CD4-positive, alpha-beta T cell treated with Interleukin-4 for 1 hour (primary cell): ENCODE data around the gene TLX2.
A peak's percentile ranks its signal among the peaks of the same experiment; 100 is the strongest.

Source experiments
- DNase-seq, 2 donors: peaks; one replicate each; pipeline ENCODE4 v3.0.0-alpha.2; 2020 to 2022

The TLX2 gene

DNA sequence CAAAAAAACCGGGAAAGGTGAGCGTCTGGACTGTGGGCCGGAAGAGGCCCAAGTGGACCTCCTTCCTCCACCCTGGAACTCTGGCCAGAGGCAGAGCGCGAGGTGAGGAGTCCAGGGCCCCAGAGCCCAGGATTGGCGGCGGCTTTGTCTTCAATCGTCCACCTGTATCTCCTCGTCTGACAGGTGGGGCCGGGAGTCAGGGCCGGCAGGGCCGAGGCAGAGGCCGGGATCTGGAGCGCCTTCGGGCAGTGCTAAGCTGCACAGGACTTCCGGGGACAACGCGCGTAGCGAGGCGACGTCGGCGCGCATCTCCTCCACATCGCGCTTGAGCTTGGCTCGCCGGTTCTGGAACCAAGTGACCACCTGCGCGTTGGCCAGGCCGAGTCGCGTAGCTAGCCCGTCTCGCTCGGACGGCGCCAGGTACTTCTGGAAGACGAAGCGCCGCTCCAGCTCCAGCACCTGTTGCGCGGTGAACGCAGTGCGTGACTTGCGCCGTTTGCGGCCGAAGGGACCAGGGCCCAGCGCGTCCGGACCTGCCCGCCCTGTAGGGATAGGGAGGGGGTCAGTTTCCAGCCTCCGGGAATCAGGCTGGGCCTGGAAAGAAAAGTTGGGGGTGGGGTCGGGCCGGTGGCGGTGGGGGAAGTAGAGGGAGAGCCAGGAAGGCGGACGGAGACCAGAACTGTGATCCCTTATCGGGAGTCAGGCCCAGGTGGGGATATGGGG, 16.3 kb upstream of the TLX2 start:
- peak in 1 of 2 donors; percentile 23 for DNase-seq

DNA sequence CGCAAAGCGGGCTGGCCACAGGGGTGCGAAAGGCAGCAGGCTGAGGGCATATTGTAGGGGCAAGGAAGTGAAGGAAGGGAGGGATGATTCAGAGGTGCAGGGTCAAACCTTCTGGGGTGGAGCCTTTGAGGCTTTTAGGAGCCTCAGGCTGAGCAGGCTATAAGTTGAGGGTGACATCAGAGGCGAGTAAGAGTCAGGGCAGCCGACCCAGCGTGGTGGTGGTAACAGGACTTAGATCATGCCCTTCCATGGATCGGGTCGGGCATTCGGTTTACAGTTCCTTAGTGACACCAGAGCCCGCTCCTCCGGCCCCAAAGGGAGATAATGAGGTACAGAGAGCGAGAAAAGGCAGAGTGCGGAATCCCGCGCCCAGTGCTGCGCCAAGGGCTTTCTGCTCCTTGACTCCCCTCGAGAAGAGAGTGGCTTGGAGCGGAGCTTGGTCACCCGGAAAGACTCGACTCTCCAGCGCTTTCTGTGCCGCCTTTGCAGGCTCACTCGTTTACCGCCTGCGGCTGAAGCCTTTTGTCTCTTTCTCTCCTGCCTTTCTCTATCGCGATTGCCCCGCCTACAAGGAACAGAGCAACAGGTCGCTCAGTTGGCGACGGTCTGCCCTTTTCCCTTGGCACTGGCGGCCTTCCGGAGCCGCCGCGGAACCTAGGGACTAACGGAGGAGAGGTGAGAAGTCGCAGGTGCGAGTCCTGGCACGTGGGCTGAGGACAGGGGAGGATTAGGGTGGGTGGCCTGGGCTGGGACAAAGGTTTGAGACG, 15.6 kb upstream of the TLX2 start:
- DNase-seq, result no peak

DNA sequence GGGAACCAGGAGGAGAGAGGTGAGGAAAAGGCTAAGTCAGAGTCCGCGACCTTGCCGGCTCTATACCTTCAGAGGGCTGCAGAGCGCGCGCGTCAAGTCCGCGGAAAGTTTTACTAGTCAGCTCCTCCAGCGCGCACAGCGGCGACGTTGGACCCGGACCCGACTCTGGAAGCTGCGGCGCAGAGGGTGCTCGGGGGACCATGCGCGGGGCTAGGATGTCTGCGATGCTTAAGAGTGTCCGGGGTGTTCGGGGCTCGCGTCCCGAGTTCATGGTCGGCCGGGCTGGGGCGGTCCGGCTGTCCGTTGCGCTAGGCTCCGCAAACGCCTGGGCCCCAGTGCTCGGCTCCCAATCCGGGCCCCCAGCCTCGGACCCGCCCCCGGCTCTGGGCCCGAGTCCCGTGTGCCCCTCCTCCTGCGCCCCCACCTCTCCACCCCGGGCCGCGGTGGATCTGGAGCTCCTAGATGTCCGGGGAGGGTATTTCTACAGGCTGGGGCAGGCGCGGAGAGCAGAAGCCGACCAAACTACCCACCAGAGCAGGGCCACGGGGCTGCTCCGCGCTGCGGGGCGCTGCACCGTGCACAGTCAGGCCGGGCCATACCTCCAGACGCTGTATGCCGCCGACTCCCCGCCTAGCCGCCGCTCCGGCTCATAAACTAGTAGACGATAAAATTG, 14.8 kb upstream of the TLX2 start, which contains the start of gene LBX2:
Gene LBX2 (minus strand): TSS at position 337 of the 673 bp plus-strand sequence. CDS start 66 bp downstream, at position 271.
- no peak for DNase-seq

DNA sequence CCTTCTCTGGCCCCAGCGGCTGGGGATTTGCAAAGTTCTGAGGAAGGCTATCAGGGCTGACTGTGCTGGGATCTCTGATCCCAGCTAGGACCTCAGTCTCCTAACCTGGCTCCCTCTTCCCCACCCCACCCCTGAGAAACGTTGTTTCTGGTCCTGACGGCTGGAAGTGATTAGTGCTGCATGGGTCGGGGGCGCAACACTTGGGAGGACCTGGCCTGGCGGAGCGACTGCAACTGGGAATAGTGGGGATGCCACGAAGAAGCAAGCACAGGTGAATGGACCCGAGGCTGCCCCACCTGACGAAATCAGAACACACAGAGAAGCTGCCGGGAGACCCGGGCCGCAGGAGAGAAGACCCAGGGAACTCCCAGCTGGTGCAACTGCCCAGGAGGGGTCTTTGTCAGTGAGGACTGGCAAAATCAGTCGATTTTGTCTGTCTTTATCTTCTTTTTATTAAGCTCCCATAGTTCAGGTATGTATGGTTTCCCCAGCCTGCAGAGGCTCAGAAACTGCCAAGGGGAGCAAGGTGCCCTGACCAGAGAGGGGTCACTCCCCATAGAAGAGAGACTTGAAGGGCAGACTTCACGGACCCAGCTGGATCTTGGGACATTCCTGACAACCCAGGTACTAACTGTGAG, 14.2 kb upstream of the TLX2 start:
- no peak for DNase-seq

DNA sequence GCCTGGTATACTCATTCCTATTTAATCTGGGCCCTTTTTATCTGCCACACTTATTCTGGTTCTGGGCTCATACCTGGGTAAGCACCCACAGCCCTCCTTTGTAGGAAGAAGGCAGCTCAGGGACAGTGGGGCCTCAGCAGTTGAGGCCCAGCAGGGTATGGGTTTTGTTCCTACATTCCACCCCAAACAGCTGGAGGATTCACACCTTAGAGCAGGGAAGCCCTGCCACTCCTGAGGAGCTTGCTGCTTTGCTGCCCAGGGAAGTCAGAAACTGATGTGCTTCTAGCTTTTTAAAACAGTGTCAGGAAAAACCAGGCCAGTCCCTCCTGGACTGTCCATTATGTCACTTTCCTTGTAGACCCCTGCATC, 13.7 kb upstream of the TLX2 start:
- no peak for DNase-seq

DNA sequence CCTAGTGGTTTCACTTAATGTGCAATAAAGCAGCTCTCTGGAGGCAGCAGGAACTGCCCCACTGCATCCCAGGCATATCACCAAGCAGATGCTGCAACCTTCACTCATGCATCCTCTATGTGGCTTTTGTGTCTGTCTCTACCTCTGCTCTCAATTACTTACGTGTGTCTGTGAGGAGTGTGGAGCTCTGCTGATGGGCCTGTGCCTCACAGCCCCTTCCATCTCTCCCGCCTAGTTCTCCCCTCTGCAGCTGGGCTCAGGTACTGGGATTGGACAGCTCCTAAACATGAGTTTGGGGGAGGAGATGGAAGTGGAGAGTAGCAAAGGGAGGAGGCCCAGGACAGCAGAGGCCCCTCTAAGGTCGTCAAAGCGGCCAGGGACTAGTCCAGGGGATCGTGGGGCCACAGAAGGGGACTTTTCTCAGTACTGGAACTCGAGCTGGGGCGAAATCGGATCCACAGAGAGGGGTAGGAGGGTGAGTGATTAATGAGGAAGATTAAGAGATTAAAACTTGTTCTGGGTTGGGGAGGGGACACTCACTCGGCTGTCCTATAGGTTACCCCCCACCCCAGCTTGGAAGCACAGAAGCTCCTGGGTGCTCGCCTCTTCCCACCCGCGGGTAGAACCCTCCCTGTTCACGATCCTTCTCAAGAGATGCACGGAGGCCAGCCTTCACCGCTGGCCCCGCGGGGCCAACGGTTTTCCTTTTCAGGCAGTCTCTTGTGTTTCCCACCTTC, 12.7 kb upstream of the TLX2 start:
- no peak for DNase-seq

DNA sequence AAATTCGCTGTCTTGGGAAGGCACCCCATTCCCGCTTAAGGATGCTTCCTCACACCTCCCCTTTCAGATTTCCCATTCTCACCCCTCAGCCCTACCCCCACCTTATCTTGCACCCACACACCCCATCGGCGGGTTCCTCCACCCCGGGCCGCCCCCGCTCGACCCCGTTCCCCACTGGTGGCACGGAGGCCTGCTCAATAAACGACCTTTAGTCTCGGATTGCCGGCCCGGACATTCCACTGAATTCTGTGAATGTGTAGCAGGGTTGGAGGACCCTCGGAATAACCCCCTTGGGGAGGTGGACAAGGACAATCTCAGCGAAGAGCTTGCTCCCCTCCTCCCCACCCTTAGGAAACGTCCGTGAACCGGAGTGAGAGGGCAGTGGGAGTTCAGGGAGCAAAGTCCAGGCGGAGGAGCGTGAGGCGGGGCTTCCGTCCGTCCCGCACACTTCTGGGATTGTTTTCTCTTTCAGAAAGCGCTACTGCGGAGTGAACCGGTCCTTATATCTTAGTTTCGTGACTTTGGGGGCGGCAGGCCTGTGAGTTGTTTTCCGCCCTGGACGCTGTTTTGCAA, 12.0 kb upstream of the TLX2 start:
- DNase-seq, result no peak

DNA sequence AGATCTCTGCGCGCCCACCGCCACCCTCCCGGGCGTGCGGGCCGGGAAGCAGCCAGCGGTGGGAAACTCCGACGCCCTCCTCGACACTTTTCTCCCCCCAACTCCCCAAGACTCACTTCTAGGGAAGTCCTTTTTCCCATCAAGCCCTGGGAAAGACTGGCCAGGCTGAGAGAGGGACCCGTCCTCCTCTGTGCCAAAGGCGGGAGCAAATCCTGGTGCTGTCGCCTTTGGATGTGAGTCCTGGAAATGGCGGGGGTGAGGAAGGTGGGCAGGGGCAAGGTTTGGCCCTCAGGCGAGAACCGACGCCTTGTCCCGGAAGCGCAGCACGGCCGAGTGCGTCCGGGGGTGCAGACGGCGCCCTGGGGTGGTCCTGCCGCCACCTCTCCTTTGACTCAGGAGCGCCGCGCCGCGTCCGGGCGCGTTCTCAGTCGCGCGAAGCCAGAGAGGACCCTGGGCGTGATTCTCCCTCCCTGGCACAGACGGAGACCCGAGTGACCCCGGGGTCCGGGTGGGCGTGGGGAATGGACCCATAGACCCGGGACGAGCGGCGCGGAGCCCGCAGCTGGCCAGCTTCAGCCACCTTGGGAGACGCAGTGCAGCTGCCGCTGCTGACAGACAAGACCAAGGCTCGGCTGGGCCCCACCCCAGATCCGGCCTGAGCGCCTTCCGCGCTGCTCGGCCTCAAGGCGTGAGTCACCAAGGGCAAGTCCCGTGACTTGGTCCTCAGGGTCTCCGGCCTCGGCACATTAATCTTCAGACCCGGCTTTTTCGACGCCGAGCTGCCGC, 11.3 kb upstream of the TLX2 start:
- DNase-seq, result peak; percentile 39 to 76

DNA sequence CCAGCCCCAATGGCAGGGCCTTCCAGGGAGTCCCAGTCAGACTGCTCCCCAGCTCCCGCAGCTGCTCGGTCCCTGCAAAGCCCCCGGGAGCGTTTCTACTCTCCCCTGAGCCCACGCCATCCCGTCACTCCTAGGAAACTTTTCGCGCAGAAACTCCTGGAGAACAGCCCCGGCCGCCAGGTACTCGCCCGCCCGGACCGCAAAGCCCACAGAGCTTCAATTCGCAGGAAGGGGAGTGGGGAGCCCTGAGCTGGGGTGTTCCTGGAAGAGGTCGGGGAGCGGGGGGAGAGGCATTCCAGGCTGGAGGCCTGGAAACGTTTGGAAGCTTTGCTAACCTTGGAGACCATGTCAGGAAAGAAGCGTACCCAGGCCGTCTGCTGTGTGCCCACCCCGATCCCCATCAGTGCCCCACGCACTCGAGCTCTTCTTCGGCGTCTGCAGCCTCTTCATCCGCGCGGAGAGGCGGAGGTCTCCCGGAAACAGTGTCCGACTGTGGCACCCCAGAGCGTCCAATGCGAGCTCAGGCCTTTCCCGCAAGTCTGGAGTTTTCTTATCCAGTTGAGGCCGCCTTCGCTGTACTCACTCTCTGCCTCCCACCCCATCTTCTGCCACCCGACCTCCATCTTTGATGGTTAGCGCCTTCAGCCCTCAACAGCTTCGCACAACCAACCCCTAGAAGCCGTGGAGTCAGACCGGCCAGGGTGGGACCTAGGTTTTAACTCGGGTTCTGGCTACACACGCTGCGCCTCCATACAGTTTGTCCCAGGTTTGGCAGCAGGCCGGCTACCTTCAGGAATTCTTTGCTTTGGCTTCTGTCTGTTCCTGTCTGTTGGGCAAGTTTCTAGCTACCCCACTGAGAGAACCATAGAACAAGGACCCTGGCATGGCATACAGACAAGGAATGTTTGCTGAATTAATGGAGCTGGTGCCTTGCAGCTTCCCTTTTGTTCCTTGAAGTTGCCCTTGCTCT, 10.5 kb upstream of the TLX2 start:
- DNase-seq, result no peak

DNA sequence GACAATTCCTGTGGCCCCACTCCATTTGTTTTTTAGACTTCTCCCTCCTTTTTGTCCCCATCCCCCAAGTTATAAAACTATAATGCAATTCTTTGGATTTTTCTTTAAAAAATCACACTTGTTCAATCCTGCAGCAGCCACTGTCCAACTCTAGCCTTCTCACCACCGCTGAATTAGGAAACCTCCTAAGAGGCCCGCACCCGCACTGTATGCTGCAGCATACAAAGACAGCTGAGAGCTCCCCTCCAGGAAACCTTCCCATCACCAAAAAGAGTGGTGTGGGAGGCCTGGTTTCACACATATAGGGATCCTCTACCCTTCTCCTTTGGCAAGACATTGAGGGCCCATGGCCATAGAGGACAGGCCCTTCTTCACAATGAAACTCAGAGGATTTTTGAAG, 9.7 kb upstream of the TLX2 start:
- no peak for DNase-seq

DNA sequence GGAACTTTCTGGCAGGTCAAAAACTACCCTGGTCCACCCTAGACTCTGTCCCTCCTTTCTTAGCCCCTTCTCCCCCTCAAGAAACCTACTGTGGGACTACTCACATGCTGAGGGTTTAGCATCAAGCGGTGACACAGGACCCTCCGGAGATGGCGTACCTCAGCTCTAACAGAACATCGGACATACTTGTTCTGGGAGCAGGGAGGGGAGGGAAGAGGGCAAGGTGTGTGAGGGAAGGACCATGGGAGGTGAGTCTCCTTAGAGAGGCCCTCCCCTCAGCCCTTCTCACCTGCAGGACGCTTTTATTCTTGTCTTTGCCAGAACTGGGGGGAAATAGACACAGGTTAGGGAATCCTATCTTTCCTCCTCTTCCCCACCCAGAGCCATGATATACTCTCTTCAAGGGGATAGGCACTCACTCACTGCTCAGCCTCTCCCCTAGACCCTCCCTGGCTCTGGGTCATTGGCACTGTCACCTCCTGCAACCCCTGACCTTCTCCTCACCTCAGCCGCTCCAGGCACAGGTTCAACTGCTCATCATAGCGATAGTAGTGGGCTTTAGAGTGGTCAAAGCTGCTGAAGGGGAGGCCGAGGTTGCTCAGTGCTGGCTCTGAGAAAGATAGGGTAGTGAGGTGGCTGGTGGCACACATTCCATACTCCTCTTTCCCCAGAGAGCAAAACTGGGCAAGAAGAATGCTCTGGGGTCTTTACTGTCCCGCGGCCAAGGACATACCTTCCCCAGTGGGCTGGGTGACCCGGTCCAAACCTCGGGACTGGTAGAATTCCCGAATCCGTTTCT, 8.6 kb upstream of the TLX2 start:
- DNase-seq, result no peak

DNA sequence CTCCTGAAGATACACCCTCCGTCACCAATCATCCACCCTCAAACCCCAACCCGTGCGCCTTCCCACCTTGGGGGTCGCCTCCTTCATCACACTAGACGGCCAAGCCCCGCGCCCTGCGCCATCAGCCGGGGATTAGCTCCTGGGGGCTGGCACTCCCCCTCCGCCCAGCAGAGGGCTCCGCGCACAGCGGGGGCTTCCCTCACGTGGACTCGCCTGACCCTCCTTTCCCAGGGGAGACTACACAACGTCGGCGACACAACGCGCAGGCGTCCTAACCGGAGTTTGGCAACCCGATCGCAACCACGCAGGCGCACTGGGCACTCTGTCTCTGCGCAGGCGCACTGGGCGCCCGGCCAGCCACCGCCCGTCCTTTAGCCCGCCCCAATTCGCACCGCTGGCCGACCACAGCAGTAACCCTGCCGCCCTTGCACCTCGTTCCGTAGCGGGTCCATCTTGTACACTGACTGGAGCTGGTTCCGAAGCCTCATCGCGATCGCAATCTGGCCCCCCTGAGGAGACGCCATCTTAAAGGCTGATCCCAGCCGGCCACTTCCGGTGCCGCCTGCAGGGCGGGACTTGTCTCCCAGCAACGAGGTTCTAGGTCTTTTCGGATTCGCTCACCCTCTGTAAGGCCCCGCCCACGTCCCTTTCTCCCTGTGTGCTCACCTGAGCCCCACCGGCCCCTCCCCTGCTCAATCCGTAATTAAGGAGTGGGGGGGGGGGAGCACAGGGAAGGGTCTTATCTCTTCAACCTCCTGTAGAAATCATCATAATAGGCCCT, 6.9 kb upstream of the TLX2 start, which contains the start of gene PCGF1:
Gene PCGF1 (minus strand): TSS at position 551 of the 781 bp plus-strand sequence. CDS start 27 bp downstream, at position 524.
- DNase-seq, result peak; percentile 98 to 99

DNA sequence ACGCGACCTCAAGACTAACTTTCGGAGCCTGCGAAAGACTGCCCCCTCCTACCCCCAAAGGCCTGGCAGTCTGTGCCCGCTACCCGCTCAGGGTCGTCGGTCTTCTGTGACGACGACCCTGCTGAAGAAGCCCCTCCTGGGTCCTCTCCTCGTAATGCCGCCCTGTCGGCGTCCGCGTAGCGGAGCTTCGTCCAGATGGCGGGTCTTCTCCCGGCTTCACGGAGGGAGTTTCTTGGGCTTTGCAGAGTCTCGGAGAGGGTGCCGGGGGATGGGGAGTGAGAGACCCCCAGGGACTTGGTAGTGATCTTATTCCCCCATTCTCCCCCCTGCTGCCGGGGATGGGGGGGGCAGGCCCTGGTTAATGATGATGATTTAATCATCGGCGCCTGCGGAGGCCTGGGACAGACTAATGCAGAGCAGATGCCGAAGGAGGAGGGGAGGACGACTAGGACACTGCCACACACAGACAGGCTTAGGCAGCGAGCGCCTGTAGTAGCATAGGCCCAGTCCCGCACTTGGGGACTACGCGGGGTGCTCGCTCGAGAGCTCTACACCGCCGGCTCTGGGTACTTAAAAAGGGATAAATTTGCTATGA, 6.2 kb upstream of the TLX2 start:
- DNase-seq, result peak in 1 of 2 donors; percentile 18

DNA sequence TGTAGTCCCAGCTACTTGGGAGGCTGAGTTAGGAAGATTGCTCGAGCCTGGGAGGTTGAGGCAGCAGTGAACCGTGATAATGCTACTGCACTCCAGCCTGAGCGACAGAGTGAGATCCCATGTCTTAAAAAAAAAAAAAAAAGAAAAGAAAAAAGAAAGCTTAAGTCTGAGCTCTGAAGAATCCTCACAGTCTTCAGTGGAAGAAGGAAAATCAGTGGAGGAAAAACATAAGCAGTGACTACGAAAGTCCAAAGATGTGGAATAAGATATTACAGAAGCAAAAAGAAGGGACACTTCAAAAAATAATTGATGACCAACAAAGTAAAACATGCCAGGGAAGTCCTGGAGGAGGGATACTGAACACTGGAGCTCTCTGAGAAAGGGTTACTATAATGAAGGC, 4.0 kb upstream of the TLX2 start:
- no peak for DNase-seq

DNA sequence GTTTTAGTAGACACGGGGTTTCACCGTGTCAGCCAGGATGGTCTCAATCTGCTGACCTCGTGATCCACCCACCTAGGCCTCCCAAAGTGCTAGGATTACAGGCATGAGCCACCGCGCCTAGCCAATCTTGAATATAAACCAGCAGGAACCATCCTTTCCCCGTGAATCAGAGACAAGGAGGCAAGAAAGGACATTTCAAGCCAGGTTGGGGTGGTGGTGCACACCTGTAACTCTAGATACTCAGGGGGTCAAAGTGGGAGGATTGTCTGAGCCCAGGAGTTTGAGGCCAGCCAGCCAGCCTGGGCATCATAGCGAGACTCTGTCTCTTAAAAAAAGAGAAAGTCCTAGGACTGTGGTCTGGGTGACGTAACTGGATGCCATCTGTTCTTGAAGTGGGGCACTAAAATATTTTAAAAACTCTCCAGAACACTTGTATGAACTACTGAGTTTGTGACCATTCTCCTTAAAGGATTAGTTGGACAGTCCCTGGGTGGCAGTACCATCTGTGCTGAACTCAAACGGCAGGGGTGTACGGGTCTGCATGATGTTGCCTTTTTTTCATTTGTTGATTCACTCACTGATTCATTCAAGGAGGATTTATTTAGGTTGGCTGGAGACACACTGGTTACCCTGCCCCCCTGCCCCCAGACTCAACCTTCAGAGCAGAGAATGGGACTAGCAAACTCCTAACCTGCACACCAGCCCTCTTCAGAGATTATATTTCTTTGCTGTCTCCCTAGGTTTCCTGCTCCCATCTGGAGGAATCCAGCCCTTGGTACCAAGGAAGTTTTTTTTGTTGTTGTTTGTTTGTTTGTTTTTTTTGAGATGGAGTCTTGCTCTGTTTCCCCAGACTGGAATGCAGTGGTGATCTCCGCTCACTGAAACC, 2.9 kb upstream of the TLX2 start:
- no peak for DNase-seq

DNA sequence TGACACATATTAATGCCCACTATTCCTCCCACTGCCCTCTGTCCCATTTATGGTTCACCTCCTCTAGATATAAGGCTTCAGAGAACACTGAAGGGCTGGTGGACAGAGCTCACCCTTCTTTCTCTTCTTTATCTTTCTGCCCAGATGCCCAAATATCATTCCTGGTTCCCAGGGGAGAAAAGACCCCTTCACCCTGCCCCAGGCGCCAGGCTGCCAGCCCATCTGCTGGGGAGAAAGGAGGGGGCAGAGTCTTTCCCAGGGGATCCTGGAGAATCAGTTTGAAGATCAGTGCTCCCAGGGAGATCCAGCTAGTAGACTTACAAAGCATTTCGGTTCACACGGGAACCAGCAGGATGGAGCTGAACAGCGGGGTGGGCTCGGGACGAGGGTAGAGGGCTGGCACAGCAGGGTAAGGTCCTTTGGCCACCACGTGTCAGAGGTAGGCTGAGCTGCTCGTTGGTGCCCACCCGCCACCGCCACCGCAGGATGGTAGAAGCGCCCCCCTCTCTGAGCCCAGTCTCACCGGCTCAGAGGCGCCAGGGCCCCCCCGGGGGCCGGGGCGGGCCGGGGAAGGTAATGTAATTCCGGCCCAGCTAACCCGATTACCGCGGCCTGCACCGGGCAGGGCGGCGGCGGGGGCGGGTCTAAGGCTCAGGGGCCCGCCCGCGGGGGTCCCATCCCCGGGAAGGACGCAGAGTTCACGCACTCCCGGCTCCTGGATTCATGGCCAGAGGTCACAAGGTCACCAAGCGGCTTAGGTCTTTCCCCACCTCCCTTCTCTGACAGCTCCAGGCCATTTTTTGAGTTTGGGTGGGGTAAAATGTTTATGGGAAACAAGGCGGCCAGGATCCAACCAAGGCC, 1.3 kb upstream of the TLX2 start:
- no peak for DNase-seq
